ENCODE measurements around the gene ABCG1. TPM values are rescaled to one million over a fixed set of nuclear protein-coding genes. Genes with fewer than 3 reads are reported as not detected.

ABCG1 gene
- total RNA-seq, 3 donors from 2014 or later, result 10.6 to 26.2 (median 23.7) TPM

DNA sequence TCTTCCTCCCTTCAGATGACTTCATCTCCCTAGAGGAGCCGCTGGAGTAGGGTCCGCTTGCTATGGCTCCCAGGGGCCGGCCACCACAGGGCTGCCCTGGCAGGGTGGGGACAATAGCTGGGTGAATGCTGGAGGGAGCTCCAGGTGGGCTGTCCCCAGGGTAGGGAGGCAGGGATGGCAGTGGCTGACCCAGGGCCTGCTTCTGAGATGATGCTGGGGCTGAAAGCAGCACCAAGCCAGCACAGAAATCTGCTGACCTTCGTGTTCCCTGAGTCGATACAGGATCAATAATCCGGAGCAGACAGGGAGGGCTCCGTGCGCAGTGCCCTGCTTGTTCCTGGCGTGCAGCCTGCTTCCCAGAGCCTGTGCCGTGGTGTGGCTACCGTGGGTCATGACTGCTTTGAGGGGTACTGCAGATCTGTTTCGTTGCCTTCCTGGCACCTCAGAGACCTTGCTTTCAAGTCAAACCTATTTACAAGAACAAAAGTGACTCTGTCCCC lies 62.3 kb downstream of the ABCG1 start:
- Histone ChIP-seq H3K4me3 (no peak overlapping the region), H3K27me3 (no peaks in the 10 kb centered on the region), H3K4me1 (no peaks in the 10 kb centered on the region), H3K9me3 (peaks cover 0 to 3% of the 10 kb centered on the region in 2 donors), H3K36me3 (no peaks in the 10 kb centered on the region), H3K27ac (no peak overlapping the region)
- intact Hi-C loops (cut with DNase I; ENCODE audit: low total_unique reads), result no loop called here
- DNase-seq (ENCODE audit: low spot score in 2 of 2), result no peak
- TF ChIP-seq, protein P1, sequence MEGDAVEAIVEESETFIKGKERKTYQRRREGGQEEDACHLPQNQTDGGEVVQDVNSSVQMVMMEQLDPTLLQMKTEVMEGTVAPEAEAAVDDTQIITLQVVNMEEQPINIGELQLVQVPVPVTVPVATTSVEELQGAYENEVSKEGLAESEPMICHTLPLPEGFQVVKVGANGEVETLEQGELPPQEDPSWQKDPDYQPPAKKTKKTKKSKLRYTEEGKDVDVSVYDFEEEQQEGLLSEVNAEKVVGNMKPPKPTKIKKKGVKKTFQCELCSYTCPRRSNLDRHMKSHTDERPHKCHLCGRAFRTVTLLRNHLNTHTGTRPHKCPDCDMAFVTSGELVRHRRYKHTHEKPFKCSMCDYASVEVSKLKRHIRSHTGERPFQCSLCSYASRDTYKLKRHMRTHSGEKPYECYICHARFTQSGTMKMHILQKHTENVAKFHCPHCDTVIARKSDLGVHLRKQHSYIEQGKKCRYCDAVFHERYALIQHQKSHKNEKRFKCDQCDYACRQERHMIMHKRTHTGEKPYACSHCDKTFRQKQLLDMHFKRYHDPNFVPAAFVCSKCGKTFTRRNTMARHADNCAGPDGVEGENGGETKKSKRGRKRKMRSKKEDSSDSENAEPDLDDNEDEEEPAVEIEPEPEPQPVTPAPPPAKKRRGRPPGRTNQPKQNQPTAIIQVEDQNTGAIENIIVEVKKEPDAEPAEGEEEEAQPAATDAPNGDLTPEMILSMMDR (IDR thresholded peaks at IDR 0.05), result no peak
- TF ChIP-seq POLR2A (IDR thresholded peaks at IDR 0.05) (no peak), POLR2AphosphoS5 (IDR thresholded peaks at IDR 0.05) (no peak)

DNA sequence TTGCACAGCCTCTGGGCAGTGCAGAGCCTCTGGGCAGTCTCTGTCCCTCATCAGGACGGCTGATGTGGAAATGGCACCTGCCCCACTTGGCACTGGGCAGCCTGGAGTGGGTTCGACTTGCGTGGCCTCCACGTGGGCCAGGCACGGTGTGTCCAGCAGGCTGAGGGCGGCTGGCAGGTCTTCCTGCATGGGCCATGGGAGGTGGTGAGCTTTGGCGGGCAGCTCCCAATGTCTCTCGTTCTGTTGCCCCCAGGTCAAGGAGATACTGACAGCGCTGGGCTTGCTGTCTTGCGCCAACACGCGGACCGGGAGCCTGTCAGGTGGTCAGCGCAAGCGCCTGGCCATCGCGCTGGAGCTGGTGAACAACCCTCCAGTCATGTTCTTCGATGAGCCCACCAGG lies 63.1 kb downstream of the ABCG1 start:
- Histone ChIP-seq H3K27me3 (no peaks in the 10 kb centered on the region), H3K4me3 (no peak overlapping the region), H3K36me3 (no peaks in the 10 kb centered on the region), H3K9me3 (peaks cover 0 to 3% of the 10 kb centered on the region in 2 donors), H3K27ac (no peak overlapping the region), H3K4me1 (no peaks in the 10 kb centered on the region)
- TF ChIP-seq, protein P1 (IDR thresholded peaks at IDR 0.05), result no peak
- TF ChIP-seq POLR2A (IDR thresholded peaks at IDR 0.05), result no peak
- no peak for TF ChIP-seq POLR2AphosphoS5 (IDR thresholded peaks at IDR 0.05)
- intact Hi-C loops (cut with DNase I; ENCODE audit: low total_unique reads), result no loop called here
- no peak for DNase-seq (ENCODE audit: low spot score in 2 of 2)

DNA sequence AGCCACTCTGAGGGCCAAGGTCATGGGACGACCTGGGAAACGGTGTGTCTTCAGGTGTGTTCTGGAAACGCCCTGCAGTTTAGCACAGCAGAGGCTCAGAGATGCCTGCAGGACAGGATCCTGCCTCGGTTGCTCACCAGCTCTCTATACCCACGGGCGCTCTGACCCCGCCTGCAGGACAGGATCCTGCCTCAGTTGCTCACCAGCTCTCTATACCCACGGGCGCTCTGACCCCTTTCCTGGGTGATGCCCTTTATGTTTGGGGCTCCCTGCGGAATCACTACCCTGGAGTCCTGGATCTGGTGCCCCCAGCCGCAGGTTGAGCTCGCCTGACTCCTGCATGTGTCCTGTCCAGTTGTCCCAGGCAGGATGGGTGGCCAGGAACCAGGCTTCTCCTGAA lies 63.8 kb downstream of the ABCG1 start:
- TF ChIP-seq, protein P1 (IDR thresholded peaks at IDR 0.05), result no peak
- TF ChIP-seq POLR2AphosphoS5 (IDR thresholded peaks at IDR 0.05), result no peak
- TF ChIP-seq POLR2A (IDR thresholded peaks at IDR 0.05), result no peak
- H3K4me3 ChIP-seq, result no peak overlapping the region
- no peak for DNase-seq (ENCODE audit: low spot score in 2 of 2)
- peaks cover 0 to 3% of the 10 kb centered on the region in 2 donors for H3K9me3 ChIP-seq
- H3K36me3 ChIP-seq, result no peaks in the 10 kb centered on the region
- no peak overlapping the region for H3K27ac ChIP-seq
- H3K27me3 ChIP-seq, result no peaks in the 10 kb centered on the region
- intact Hi-C loops (cut with DNase I; ENCODE audit: low total_unique reads), result no loop called here
- no peaks in the 10 kb centered on the region for H3K4me1 ChIP-seq

- Histone ChIP-seq H3K4me1 (no peaks in the 10 kb centered on the region), H3K36me3 (no peaks in the 10 kb centered on the region), H3K4me3 (no peak overlapping the region), H3K9me3 (no peaks in the 10 kb centered on the region), H3K27me3 (no peaks in the 10 kb centered on the region), H3K27ac (no peak overlapping the region)
- DNase-seq (ENCODE audit: low spot score in 2 of 2), result no peak
- intact Hi-C loops (cut with DNase I; ENCODE audit: low total_unique reads), result no loop called here
- TF ChIP-seq, protein P1 (IDR thresholded peaks at IDR 0.05), result no peak
- no peak for TF ChIP-seq POLR2AphosphoS5 (IDR thresholded peaks at IDR 0.05)
- no peak for TF ChIP-seq POLR2A (IDR thresholded peaks at IDR 0.05)
Measured at GRCh38 chr21:42285569-42286245, 66.8 kb downstream of the ABCG1 start.

DNA sequence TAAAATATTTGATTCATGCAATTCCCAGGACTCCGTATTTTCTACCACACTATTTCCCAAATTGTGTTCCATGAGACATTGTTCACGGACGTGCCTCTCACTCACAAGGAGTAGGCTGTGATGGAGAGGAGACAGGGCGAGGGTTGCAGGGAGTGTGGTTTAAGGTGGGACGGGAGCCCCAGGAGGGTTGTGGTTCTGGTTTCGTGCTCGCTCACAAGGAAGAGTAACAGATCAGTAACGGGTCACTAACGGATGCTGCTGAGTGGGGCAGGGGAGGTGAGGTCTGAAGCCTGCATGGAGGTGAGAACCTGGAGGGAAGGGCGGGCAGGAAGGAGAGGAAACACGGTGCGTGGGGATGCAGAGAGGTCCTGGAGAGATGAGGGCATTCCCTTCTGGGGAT lies 67.5 kb downstream of the ABCG1 start:
- no peak for TF ChIP-seq POLR2A (IDR thresholded peaks at IDR 0.05)
- no peak for TF ChIP-seq POLR2AphosphoS5 (IDR thresholded peaks at IDR 0.05)
- TF ChIP-seq, protein P1 (IDR thresholded peaks at IDR 0.05), result no peak
- DNase-seq (ENCODE audit: low spot score in 2 of 2), result no peak
- peaks cover 3% of the 10 kb centered on the region for H3K36me3 ChIP-seq
- no peak overlapping the region for H3K27ac ChIP-seq
- H3K9me3 ChIP-seq, result no peaks in the 10 kb centered on the region
- no peaks in the 10 kb centered on the region for H3K4me1 ChIP-seq
- no peak overlapping the region for H3K4me3 ChIP-seq
- intact Hi-C loops (cut with DNase I; ENCODE audit: low total_unique reads), result no loop called here
- H3K27me3 ChIP-seq, result no peaks in the 10 kb centered on the region
